NCI-H1105 (cell line): ENCODE results near the gene LLGL1.

Experiments
- DNase-seq: peaks from one replicate; lab custom pipeline; 2025; lab: John Stamatoyannopoulos, UW

LLGL1 gene

DNA sequence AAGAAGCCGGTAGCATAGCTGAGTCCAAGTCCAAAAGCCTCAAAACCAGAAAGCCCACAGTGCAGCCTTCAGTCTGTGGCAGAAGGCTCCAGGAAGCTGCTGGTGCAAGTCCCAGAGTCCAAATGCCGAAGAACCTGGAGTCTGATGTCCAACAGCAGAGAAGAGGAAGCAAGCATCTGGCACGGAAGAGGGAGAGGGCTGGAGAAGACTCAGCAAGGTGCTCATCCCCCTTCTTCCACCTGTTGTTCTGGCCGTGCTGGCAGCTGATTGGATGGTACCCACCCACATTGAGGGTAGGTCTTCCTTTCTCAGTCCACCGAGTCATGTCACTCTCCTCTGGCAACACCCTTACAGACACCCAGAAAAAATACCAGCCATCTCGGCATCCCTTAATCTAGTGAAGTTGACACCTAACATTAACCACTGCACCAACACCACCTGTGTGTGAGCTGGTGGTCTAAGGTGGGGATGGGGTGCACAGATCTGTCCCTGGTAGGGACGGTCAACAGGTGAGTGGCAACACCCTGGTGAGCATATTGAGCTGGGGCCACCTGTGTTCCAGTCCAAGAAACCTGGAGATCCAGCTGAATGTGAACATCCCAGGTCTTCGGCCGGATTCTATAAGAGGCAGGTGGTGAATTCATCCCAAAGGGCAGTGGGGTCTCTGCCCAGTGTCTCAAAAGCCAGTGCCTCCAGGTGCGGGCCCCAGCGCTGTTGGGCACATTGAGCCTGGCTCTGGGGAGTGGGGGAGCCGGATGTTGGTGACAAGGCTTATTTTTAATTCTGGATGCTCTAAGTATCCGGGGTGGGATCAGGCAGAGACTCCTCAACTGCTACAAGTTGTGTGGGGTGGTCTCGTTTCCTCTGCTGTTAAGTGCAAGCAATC, 44.9 kb downstream of the LLGL1 start:
- DNase-seq = no peak

DNA sequence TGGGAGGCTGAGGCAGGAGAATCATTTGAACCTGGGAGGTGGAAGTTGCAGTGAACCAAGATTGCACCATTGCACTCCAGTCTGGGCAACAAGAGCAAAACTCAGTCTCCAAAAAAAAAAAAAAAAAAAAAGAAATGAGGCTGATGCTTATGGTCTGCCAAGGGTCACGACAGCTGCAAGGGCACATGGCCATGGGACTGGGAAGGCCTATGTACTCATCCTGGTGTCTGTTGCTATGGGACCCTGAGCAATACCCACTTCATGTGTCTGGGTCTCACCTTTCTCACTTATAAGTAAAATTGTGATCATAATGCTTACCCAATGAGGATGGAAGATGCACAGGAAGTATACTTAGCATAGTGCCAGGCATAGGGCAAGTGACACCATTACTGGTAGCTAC, 51.6 kb downstream of the LLGL1 start:
- DNase-seq = no peak

DNA sequence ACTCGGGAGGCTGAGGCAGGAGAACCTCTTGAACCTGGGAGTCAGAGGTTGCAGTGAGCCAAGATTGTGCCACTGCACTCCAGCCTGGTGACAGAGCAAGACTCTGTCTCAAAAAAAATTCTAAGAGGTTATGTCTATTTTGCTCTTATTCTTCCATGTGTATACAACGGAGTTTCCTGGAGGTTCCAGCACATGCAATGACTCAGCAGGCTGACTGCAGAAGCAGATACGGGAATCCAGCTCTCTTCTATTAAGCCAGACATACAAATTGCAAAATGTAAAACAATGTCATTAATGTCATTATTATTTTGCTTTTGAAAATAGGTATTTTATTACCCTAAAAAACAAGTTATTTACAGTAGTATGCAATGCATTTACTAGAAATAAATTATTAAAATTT, 53.4 kb downstream of the LLGL1 start:
- no peak for DNase-seq

DNA sequence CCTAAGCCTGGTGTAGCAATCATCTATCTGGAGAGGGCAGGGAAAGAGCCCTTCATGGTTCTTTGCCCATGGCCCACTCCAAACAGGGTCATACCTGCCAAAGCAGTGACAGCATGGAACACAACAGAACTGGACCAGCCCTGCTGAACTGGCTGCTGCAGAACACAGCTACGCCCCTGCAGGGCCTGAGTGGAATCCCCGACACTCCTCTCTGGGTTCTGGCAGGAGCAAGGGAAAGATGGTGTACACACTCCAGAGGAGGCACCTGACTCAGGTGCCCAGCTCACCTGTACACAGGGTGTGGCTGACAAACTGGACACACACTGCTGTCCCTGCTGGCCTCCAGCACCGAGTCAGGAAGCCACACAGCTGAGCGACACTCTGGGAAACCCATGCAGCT, 54.8 kb downstream of the LLGL1 start:
- DNase-seq = no peak

DNA sequence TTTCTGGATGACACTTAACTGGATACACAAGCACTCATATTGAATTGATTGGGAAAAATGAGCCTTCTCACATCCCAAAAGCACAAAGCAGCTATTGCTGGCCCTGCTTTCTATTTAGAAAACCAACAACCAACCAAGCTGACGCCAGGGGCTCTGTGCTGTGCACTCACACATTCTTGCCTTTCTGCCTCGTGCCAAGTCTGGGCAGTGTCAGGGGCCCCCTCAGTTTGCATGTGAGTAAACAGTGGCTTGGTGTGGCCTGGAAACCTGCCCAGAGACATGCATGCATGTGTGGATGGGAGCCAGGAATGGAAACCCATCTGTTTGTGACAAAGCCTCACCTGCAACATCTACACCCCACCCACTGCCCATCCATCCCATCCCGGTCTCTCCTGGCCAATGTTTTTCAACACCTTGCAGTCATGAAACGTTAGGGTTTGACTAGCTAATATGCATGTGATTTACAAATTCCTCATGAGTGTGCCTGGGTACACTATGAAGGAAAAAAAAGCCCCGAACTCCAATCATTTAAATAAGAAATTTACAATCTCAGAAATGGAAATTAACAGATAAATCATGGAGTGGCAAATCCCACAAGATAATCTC, 55.4 kb downstream of the LLGL1 start:
- DNase-seq = peak; percentile 92

DNA sequence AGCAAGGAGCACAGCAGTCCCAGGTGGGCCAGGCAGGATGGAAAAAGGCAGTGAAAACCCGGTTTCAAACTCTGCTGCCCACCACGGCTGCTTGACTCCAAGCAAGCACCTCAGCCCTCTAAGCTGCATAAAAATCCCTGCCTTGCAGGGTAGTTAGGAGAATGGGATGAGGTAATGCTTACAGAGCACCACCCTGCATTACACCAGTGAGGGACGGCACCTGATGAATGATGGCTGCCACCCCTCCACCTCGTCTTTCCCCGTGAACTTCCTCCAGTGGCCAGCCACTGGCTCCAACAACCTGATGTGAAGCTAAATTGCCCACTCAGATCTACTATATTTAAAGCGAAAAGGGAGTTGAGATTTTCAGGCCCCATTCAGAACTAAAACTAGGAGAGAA, 56.4 kb downstream of the LLGL1 start:
- DNase-seq = no peak

DNA sequence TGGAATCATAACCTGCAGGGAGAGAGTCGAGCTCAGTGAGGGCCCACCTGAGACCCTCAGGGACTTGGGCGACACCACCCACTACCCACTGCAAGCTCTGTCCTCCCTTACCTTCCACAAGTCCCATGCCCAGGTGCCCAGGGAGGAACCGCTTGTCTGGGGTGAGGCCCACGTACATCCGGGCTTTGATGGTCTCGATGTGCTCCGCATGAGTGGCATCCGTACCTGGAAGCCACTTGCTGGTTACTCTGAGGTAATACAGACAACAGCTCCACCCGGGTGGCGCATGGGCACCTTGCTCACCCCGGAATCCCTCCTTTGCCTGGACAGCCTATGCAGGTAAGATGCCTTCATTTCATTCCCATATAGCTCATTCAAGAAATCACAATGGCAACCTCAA, 59.9 kb downstream of the LLGL1 start:
- no peak for DNase-seq

DNA sequence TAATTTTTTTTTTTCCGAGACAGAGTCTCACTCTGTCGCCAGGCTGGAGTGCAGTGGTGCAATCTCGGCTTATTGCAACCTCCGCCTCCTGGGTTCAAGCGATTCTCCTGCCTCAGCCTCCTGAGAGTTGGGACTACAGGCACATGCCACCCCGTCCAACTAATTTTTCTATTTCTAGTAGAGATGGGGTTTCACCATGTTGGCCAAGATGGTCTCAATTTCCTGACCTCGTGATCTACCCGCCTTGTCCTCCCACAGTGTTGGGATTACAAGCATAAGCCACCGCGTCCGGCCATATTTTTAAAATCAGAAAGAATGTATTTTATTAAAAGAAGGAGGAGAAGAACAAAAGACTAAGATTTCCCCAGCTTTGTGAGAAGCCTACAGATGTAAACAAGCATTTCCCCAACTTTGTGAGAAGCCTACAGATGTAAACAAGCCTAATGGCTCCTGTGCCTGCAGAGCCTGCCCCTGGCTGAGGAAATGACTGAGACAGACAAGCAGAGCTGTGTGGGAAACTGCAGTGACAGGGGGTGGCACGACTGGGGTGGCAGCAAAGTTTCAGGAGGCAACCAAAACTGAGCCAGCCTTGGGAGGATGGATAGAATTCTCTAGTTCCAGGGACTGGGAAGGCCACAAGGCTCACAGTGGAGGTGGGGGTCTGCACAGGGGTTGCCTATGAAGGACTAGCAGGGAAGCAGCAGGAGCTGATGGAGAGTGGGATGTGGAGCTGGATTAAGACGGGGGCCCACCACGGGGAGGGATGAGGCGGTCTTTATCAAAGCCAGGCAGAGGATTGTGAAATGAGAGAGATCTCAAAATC, 66.5 kb downstream of the LLGL1 start:
- DNase-seq = no peak
